ENCODE results near the gene UGCG.

GRCh38 chr9:111952559-111952958 is 55.9 kb downstream of the UGCG start:
- TF ChIP-seq CTCF (IDR thresholded peaks at IDR 0.05) (no peak), ZFX (IDR thresholded peaks at IDR 0.05; ENCODE audit: borderline replicate concordance) (no peak)
